22Rv1 (cell line): ENCODE results near the gene NRP1.

Experiments used
- CTCF ChIP-seq: fragments of 450-650 bp; IDR thresholded peaks from 2 replicates; pipeline ENCODE4 v1.5.1; 2017; ENCODE audit warnings: mild to moderate bottlenecking
- ZFX ChIP-seq: fragments of 450-650 bp; IDR thresholded peaks from 2 replicates; pipeline ENCODE4 v1.6.1; 2017; ENCODE audit warnings: antibody characterized with exemption, borderline replicate concordance

- TF ChIP-seq CTCF = no peak
- TF ChIP-seq ZFX = no peak
Measured at GRCh38 chr10:33189363-33189762, 145.1 kb downstream of the NRP1 start.
